PC-9 (cell line): ENCODE results near the gene HERC2. TPM values are rescaled to one million over a fixed set of nuclear protein-coding genes. Genes with fewer than 3 reads are reported as not detected.

Source experiments
- BruUV-seq: library from RNA; stranded (reverse); fragments of 400-500 nt; replicated peaks from 2 replicates; lab custom pipeline; 2021; lab: Mats Ljungman, UMichigan
- CTCF ChIA-PET: fragments of 300-600 bp; sonication (Branson Sonifier 250); formaldehyde crosslinking; loops from one replicate; lab custom pipeline; 2022; ENCODE audit warnings: antibody characterized with exemption; lab: Charles Lee
- POLR2A ChIA-PET: fragments of 300-600 bp; sonication (Branson Sonifier 250); formaldehyde crosslinking; loops from one replicate; lab custom pipeline; 2022; ENCODE audit warnings: antibody characterized with exemption; ENCODE audit not compliant: unreplicated experiment; lab: Charles Lee
- DNase-seq, 2 experiments: peaks; one replicate each; pipeline versions ENCODE4 v3.0.0 to v3.0.0-alpha.2; 2015 to 2022; ENCODE audit warnings: mixed read lengths in 1 of 2
- H2AFZ ChIP-seq: fragments of 200-600 bp; sonication (generic); 2 replicates; pipeline ENCODE4 v1.8.1; 2017; ENCODE audit warnings: antibody characterized with exemption
- H3F3A ChIP-seq: fragments of 200-600 bp; sonication (generic); 2 replicates; pipeline ENCODE4 v1.8.1; 2017; ENCODE audit warnings: antibody characterized with exemption, mild to moderate bottlenecking, low read depth; ENCODE audit not compliant: insufficient read depth
- H3K27ac ChIP-seq: fragments of 200-600 bp; sonication (generic); 2 replicates; pipeline ENCODE4 v1.6.1; 2016; ENCODE audit warnings: mixed run types
- H3K27me3 ChIP-seq: fragments of 200-600 bp; sonication (generic); 2 replicates; pipeline ENCODE4 v1.6.1; 2016; ENCODE audit warnings: low read depth, mixed run types; ENCODE audit not compliant: insufficient read depth
- H3K36me3 ChIP-seq: fragments of 200-600 bp; sonication (generic); 2 replicates; pipeline ENCODE4 v1.6.1; 2016; ENCODE audit warnings: low read depth, mixed run types
- H3K4me1 ChIP-seq: fragments of 200-600 bp; sonication (generic); replicated peaks from 2 replicates; pipeline ENCODE4 v1.6.1; 2016; ENCODE audit warnings: mixed run types; ENCODE audit not compliant: insufficient read depth
- H3K4me2 ChIP-seq: fragments of 200-600 bp; sonication (generic); 2 replicates; pipeline ENCODE4 v1.6.1; 2017; ENCODE audit warnings: mixed run types
- H3K4me3 ChIP-seq: fragments of 200-600 bp; sonication (generic); 2 replicates; pipeline ENCODE4 v1.6.1; 2016; ENCODE audit warnings: mixed run types
- H3K79me2 ChIP-seq: fragments of 200-600 bp; sonication (generic); 2 replicates; pipeline ENCODE4 v1.6.1; 2017; ENCODE audit warnings: low read depth, mixed run types
- H3K9me2 ChIP-seq: fragments of 200-600 bp; sonication (generic); 2 replicates; pipeline ENCODE4 v1.8.1; 2017; ENCODE audit warnings: mild to moderate bottlenecking; ENCODE audit not compliant: insufficient read depth
- H3K9me3 ChIP-seq: fragments of 200-600 bp; sonication (generic); 2 replicates; pipeline ENCODE4 v1.8.1; 2016; ENCODE audit warnings: low read depth; ENCODE audit not compliant: insufficient read depth
- H4K20me1 ChIP-seq: fragments of 200-600 bp; sonication (generic); 2 replicates; pipeline ENCODE4 v1.8.1; 2017; ENCODE audit not compliant: insufficient read depth
- CTCF ChIP-seq: fragments of 200-600 bp; sonication (generic); conservative IDR thresholded peaks from 2 replicates; pipeline ENCODE4 v1.6.1; 2017; ENCODE audit warnings: mixed run types, antibody characterized with exemption, mild to moderate bottlenecking, moderate library complexity
- EZH2 ChIP-seq: fragments of 200-600 bp; sonication (generic); IDR thresholded peaks from 2 replicates; pipeline ENCODE4 v1.8.0; 2017; ENCODE audit warnings: antibody characterized with exemption, low read depth
- intact Hi-C: fragments of 100-400 bp; cut with micrococcal nuclease; formaldehyde crosslinking; loops from one replicate; pipeline ENCODE4 v1.10.0; 2022; ENCODE audit not compliant: unreplicated experiment
- total RNA-seq: library from RNA; stranded (reverse); gene quantifications from 2 replicates; pipeline ENCODE4 v1.2.3, GENCODE V29; 2021

Gene HERC2
- total RNA-seq, 1 experiment from 2014 or later = 49.7 TPM

- TF ChIP-seq EZH2 (no peak), CTCF (no peak)
- BruUV-seq = no TSS peak
- no peaks in the 10 kb centered on the region for H3K79me2 ChIP-seq
- H3K4me2 ChIP-seq = no peak overlapping the region
- H3K9me3 ChIP-seq = no peaks in the 10 kb centered on the region
- H3K27ac ChIP-seq = no peak overlapping the region
- no peaks in the 10 kb centered on the region for H3K4me1 ChIP-seq
- H3K27me3 ChIP-seq = no peaks in the 10 kb centered on the region
- H4K20me1 ChIP-seq = no peaks in the 10 kb centered on the region
- DNase-seq = no peak
- H2AFZ ChIP-seq = no peak overlapping the region
- H3F3A ChIP-seq = no peaks in the 10 kb centered on the region
- H3K4me3 ChIP-seq = no peak overlapping the region
- ChIA-PET POLR2A (no interaction called here), CTCF (no interaction called here)
- H3K9me2 ChIP-seq = no peaks in the 10 kb centered on the region
- H3K36me3 ChIP-seq = no peaks in the 10 kb centered on the region
- intact Hi-C loops = no loop called here
Observed at GRCh38 chr15:28185148-28185895, 136.7 kb downstream of the HERC2 start.

- Histone ChIP-seq H3K9me2 (no peaks in the 10 kb centered on the region), H3K79me2 (no peaks in the 10 kb centered on the region), H4K20me1 (no peaks in the 10 kb centered on the region), H3K4me1 (no peaks in the 10 kb centered on the region), H3K9me3 (no peaks in the 10 kb centered on the region), H3F3A (no peaks in the 10 kb centered on the region), H2AFZ (no peak overlapping the region), H3K27ac (no peak overlapping the region), H3K36me3 (no peaks in the 10 kb centered on the region), H3K4me2 (no peak overlapping the region), H3K4me3 (no peak overlapping the region), H3K27me3 (no peaks in the 10 kb centered on the region)
- POLR2A ChIA-PET = no interaction called here
- TF ChIP-seq CTCF (no peak), EZH2 (no peak)
- intact Hi-C loops = no loop called here
- BruUV-seq = no TSS peak
- DNase-seq = no peak
- CTCF ChIA-PET = no interaction called here
Observed at GRCh38 chr15:28184166-28184565, 137.8 kb downstream of the HERC2 start.

GRCh38 chr15:28182731-28183130, 139.2 kb downstream of the HERC2 start:
- H3K27me3 ChIP-seq = no peaks in the 10 kb centered on the region
- H3K9me3 ChIP-seq = no peaks in the 10 kb centered on the region
- H3K4me2 ChIP-seq = no peak overlapping the region
- no peaks in the 10 kb centered on the region for H3K79me2 ChIP-seq
- ChIA-PET CTCF (no interaction called here), POLR2A (no interaction called here)
- H3K4me1 ChIP-seq = no peaks in the 10 kb centered on the region
- H3K27ac ChIP-seq = no peak overlapping the region
- H3K36me3 ChIP-seq = no peaks in the 10 kb centered on the region
- BruUV-seq = no TSS peak
- TF ChIP-seq EZH2 (no peak), CTCF (no peak)
- H3K4me3 ChIP-seq = no peak overlapping the region
- no peaks in the 10 kb centered on the region for H4K20me1 ChIP-seq
- intact Hi-C loops = no loop called here
- no peak for DNase-seq
- H2AFZ ChIP-seq = no peak overlapping the region
- no peaks in the 10 kb centered on the region for H3F3A ChIP-seq
- no peaks in the 10 kb centered on the region for H3K9me2 ChIP-seq
